GM21528 (cell line): ENCODE results near the gene DOK7.

Source experiments
- ATAC-seq: cut with Tn5 transposase; IDR thresholded peaks from one replicate; pipeline ENCODE4 v1.9.1; 2021; ENCODE audit warnings: mild to moderate bottlenecking, moderate library complexity; ENCODE audit not compliant: unreplicated experiment, low FRiP score

Gene DOK7

DNA sequence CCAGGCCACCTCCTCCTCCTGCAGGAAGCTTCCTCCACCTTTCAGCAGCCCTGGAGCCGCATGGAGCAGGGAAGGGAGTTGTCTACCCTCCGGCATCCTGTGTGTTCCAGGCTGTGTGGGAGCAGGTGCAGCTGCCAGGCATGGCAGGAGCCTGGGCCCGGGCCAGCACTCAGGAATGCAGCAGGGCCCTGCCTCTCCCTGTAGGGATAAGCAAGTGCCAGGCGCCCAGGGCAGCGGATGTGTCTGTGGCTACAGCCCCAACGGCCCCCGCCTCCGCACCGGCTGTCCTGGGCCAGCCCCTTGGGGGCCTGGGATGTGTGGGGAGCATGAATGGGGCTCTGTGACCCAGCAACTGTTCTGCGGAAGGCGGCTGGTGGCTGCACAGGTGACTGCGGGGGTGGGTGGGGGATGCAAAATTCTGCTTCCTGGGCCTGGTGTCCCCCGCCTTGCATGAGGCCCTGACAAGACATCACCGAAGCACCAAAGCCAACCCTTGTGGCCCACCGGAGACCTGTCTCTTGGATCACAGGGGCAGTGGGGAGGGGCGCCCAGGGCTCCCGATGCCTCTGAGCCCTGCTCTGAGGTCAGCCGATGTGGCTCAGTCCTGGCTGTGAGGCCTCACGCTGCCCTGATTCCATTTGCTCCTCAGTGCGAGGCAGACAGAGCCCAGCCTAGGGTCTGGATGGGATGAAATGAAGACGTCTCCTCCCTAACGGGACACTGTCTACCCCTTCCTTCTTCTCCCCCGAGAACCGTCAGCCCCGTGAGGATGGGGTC is 1.4 kb upstream of the DOK7 start:
- ATAC-seq, result no peak

DNA sequence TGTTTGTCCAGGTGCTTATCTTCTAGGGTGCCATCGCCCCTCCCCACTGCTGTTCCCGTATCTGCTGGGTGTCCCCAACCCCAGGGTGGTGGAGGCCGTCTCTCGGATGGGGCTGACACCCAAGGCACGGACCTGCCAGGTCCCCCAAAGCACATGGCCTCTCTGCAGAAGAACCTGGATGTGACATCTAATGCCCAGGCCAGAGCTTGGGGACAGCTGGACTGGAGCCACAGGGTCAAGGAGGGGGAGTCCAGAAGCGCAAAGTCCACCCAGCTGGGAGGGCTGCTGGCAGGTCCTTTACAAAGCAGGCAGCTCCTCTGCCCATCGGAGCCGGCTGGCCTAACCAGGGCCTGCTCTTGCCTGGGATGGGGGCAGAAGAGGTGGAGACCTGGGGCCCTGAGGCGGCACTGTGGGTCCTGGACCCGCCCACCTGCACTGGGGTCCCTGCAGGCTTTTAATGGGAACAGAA is 751 bp upstream of the DOK7 start:
- no peak for ATAC-seq

DNA sequence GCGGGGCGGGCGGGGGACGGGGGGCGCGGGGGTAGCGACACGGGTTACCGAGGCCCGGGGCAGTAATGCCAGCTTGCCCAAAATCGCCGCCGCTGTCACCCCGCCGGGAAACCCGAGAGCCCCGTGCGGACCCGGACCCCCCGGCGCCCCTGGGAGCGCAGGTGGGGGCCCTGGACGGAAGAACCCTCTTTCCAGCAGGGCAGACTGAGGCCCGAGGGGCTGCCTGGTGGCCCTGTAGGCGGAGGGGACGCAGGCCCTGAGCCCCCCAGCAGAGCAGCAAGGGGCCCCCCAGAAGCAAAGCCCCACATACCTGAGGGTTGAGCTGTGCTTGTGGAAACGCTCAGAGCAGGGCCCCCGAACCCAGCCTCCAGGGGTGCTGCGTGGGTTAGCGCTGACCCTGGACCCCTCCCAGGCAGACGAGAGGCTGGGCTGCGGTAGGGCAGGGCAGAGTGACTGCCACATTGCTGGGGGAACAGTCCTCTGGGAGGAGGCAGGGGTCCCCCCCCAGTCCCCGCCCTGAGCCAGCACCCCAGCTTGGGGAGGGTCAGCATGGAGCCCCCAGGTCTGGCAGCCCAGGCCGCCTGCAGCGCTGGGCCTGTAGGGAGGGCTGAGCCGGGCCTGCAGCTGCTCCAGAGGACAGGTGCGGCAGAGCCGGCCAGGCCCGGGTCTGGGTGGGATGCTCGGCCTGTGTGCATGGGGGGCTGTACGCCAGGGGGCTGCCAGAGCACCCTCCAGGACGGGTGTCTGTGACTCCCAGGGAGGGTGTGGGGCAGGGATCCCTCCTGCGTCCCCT is 646 bp downstream of the DOK7 start:
- no peak for ATAC-seq

DNA sequence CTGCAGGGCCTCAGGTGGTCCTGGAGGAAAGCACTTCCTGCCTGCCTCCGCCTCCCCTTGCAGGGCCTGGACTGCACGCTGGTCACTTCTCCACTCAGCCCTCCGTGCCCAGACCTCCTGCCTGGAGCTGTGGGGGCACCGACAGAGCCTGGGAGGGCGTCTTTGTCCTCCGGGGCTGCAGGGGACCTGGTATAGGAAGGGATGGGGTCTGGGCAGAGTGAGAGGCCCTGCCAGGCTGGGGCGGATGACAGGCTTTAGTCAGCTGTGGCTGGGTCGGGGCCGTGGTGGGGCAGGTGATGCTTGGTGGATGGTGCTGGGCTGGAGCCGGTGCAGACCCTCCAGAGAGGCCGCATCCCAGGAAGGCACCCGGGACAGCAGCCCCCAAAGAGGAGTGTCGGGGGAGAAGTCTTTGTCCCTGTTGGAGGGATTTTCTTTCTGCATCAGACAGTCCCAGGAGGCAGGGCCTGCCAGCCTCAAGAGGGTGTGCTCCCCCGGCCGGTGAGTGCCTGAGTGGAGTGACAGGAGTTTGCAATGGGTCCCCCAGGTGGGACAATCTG is 1.3 kb downstream of the DOK7 start:
- no peak for ATAC-seq

DNA sequence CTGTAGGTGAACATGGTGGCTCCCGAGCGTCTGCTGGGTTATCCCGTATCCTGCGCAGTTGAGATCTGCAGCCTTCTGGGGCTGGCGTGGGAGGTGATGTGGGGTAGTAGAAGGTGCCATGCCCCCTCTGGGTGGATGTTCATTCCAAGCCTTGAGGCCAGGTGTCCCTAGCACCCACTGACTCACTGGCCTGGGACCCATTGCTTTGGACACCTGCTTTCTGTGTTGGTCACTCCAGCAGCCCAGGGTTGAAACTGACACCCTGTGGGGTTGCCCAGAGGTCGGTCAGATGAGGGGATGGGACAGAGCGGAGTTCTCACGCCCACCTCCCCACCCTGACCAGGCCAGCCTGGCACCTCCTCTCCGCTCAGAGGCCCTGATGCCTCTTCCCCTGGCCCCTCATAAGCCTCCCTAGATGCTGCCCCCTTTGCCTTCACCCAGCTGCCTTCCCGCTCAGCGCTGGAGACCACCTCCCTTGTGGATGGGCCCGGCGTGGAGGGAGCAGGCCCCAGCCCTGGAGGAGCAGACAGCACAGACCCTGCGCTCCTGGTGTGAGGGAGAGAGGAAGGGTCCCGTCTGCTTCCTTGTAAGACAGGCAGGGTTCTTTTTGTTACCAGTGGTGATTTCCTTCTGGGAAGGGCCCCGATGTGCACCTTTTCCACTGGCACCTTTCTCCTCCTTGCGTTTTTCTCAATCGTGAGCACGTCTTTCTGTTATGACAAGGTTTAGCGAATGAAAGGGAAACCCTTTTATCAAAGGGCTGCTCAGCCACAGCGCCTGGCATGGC is 2.0 kb downstream of the DOK7 start:
- no peak for ATAC-seq

DNA sequence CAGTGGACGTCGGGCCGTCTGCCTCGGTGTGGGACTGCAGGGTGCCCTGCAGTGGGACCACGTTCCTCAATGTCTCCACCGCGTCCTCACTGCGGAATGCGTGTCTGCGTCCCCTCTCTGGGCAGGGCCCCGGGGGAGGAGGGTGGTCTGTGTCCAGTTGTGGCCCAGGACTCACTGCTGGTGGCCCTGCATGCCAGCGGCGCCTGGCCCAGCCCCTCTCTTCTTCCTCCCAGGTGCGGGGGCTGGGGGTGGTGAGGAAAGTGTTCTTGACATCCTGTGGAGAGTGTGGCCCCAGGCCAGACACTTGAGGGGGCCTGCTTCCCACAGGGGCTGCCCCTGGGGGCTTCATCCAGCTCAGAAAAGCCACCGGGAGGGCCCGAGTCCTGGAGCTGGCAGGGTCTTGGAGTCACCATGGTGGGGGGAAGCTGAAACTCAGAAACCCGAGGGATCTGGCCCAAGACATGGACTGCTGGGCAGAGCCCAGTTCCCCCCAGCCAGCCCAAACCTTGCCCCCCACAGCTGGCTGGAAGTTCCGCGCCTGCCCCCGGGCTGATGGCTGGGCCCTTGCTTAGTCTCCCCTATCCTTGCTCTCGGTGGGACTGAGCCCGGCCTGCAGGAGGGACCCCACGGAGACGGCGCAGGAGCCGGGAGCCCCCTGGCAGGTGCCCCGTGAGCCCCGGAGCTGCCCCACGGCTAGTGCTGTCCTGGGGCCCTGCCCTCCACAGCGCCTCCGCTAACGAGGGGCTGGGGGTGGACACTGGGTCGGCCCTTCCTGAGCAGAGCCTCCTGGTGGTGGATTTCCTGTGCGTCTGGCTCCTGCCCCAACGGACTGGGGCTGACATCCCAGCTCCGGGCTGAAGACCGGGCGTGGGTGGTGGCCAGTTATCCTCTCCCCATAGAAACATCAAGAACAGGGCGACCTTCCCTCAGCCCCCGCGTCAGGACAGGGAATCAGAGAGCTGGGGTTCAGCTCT is 2.9 kb downstream of the DOK7 start:
- ATAC-seq, result no peak

DNA sequence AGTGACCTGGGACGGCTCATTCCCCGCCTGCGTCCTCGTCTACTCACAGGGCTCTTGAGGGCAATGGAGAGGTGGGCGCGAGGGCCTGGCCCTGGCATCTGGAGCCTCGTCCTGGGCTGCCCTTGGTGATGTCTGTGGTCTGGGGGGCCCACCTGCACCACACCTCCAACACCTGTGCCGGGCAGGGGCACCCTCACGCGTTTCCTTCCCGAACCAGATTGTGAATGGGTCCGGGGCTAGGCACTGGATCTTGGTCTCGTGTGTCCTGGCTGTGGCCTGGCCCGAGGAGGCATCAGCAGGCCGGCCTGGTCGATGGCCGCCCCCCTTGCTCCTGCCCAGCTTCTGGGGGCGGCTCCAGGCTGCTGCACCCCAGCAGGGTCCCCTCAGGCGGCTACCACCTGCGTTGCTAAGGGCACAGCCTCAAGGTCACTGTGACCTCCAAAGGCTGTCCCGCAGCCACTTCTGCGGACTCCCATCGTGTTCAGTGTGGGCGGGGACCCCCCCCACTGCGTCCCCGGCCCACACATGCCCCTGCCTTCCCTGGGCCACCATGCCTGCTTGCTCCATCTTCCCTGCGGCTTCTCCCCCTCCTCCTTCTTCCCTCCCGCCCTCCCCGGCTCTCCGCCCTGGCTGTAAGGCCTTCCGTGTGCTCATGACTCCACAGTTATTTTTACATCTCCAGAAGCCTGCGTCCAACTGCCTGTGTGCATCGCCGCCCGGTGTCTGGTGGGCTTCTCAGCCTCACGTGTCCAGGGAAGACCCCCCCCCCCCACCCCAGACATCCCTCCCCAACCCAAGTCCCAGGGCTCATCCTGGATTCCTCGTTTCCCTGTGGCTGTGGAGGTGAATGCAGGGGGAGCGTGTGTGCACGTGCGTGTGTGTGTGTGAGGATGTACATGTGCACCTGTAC is 3.8 kb downstream of the DOK7 start:
- ATAC-seq, result no peak

DNA sequence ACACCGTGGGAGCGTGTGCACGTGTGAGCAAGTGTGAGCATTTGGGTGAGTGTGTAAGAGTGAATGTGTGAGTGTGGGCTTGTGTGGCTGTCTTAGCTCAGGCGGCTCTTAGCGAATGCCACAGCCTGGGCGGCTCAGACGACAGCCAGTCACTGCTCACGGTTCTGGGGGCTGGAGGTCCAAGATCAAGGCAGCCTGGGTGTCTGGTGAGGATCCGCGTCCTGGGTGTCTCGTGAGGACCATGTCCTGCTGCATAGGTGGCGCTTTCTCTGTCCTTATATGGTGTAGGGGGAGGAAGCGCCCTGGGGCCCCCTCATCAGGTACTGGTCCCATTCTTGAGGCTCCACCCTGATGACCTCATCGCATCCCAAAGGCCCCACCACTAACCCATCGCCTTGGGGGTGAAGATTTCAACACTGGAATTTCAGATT is 4.5 kb downstream of the DOK7 start:
- ATAC-seq, result no peak

DNA sequence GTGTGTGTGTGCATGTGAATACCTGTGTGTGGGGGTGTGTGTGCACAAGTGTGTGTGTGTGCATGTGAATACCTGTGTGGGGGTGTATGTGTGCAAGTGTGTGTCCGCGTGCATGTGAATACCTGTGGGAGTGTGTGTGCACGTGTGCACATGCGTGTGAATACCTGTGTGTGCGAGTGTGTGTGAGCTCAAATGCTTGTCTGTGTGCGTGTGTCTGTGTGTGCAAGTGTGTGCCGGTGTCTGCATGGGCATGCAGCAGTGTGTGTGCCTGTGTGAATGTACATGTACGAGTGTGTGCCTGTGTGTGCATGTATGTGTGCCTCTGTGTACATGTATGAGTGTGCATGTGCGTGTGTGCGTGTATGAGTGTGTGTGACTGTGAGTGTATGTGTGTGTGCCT is 5.0 kb downstream of the DOK7 start:
- no peak for ATAC-seq

DNA sequence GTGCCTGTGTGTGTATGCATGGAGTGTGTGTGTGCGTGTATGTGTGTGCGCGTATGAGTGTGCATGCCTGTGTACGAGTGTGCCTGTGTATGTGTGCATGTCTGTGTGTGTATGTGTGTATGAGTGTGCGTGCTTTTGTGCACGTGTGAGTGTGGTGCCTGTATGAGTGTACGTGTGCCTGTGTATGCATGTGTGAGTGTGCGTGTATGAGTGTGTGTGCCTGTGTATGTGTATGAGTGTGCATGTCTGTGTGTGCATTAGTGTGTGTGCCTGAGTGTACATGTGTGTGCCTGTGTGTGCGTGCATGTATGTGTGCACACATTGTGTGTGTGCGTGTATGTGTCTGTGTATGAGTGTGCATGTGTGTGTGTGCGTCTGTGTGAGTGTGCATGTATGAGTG is 5.7 kb downstream of the DOK7 start:
- no peak for ATAC-seq

DNA sequence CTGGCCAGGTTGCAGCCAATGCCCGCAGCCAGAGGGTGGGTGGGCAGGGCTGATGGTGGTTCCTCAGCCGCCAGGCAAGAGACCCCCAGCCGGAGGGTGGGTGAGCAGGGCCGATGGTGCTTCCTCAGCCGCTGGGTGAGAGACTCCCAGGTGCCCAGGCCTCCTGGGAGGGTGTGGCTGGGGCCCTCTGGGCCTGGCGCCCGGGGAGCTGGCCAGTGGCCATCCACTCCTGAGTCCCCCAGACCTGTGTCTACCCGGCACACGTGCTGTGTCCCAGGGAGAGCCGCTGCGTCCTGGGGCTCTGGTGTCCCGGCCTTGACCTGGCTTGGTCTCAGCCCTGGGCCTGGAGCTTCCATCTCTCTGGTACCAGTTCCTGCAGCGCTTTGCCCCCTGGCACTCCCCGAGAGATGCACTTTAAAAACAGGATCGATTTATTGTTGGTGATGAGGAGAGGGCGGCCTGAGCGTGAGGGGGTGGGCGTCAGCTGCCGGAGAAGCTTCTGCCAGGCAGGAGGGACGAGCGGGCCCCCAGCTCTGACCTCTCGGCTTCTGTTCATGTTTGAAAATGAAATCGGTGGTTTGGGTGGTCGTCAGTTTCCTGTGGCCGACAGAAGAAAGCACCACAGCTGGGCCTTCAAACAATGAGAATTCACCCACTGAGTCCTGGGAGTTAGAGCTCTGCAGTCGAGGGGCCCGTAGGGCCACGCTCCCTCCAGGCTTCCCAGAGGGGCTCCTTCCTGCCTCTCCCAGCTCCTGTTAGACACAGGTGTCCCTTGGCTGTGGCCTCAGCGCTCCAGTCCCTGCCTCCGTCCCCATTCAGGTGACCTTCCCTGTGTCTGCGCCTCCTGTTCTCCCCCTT is 6.5 kb downstream of the DOK7 start:
- ATAC-seq, result no peak

DNA sequence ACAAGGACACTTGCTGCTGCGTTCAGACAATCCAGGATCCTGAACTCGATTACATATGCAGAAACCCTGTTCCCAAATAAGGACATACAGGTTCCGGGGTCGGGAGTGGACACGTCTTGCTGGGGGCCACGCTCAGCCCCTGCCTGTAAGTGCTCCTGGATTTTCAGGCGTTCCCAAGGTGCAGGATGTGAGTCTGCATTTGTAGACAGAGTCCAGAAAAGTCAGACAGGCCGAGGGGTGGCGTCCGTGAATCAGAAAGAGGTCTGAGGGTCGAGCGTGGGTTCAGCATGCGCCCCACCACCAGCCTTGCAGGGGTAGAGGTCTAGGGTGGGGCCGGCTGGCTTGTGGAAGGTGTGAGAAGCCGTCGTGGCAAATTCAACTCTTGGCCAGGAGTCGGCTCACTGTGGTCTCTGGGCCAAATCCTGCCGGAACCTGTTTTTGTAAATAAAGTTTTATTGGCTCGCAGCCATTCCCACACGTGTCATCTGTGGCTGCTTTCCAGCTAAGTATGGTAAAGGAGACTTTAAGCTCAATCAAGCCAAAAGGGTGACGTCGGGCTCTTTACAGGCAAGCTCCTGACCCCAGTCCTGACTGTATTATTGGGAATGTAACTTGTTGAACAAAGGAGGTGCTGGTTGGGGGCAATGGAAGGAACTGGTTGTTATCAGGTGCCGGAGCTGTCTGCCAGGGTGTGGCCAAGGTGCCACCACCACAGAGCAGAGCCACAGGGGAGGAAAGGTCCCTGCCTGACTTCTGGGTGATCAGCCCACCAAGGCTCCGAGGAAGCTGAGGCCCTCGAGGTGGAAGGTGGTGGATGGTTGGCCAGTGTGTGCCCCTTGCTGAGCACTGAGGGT is 7.4 kb downstream of the DOK7 start:
- ATAC-seq, result no peak

DNA sequence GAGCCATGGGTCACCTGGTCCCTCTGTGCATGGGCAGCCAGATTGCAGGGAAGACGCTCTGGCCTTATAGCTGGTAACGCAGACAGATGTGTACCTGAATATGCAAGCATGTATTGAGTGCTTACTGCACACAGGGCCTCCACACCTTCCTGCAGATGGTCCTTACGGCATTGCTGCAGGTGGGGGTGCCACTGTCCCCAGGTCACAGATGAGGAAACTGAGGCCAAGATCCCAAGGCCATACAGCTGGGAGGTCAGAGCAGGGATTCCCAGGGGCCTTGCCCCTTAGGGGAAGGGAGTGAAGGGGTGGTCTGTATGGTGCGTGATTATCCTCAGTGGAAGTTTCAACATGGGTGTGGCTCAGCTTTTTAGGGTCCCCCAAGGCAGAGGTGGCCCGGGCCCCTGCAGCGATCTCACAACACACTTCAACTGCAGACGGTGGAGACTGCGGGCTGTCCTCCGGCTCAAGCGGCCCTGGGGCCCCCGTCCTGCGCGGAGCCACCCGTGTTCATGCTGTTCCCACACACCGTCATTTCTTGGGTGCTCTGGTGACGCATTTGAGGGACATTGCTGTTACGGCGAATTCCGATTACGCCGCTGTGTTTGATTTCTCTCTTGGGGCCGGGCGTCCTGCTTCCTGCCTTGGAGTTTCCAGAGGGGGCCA is 8.1 kb downstream of the DOK7 start:
- no peak for ATAC-seq

DNA sequence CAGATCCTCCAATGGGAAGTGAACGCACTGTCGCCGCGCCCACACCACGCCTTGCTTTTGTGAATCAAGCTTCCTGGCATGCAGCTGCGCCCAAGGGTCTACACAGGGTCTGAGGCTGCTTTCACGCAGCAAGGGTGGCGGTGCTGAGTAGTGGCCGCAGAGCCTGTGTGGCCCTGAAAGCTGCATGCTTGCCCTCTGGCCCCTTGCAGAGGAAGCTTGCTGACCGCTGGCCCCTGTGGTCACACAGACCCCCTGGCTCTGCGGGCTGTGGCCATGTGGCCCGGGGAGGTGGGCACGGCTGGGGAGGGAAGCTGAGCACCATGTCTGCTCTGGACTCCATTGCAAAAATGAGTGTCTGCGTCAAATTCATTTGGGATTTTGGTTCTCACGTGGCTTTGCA is 8.8 kb downstream of the DOK7 start:
- no peak for ATAC-seq

DNA sequence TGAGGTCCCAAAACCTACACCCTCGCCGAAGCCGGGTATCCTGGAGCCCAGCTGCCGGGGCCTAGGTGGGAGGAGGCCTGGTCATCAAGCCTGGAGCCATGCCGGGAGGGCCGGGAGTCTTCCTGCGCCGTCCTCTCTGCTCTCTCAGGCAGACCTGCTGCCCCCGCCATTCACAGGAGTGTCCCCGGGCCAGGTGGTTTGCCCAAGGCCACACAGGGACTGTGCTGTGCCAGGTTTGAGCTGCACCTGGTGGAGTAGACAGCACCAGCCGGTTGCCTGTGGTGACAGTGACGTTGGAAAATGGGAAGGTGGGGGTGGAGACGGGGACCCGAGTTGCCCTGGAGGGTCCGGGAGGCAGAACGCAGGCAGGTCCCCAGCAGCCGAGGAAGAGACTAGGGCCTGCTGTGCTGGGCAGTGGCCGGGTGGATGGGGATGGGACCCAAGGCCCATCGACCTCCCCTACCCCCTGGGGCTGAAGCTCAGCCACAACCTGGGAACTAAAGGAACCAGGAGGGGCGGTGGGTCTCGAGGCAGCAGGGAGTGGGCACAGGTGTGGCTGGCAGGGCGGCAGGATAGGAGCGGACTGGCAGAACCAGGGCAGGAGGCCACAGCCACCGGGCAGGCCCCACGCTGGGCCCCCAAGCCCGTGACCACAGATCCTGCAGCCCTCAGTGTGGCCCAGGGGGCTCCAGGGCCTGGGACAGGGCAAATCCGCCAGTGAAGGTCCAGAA is 9.5 kb downstream of the DOK7 start:
- ATAC-seq, result no peak
